ENCODE results near the gene ACKR3. TPM values are rescaled to one million over a fixed set of nuclear protein-coding genes. Genes with fewer than 3 reads are reported as not detected.
A peak's percentile ranks its signal among the peaks of the same experiment; 100 is the strongest.

Gene ACKR3
- total and polyA plus RNA-seq, 10 of the 15 experiments (the other 5 are each of a cell fraction or from before 2014, with no cell fraction given), result 3.0 to 154 (median 6.4) TPM

- no peak for TF ChIP-seq E4F1 (IDR thresholded peaks at IDR 0.05; ENCODE audit: borderline replicate concordance, partially characterized antibody)
- no peak for TF ChIP-seq RB1 (IDR thresholded peaks at IDR 0.05; ENCODE audit: borderline replicate concordance)
- peak; percentile 70; the same call in 1 of the 2 replicates for TF ChIP-seq EED (IDR thresholded peaks at IDR 0.05; ENCODE audit: low read depth)
- peak; percentile 50; the same call in 1 of the 2 replicates for TF ChIP-seq PML (IDR thresholded peaks at IDR 0.05; ENCODE audit: low read length)
- no peak for TF ChIP-seq USF2 (IDR thresholded peaks at IDR 0.05; ENCODE audit: borderline replicate concordance, low read depth, low read length)
- TF ChIP-seq MEF2B (IDR thresholded peaks at IDR 0.05; ENCODE audit: partially characterized antibody, poor library complexity, severe bottlenecking), result peak; percentile 55
- TF ChIP-seq ZNF274 (IDR thresholded peaks at IDR 0.05; ENCODE audit: insufficient read depth, insufficient read length), result no peak
- no peak for TF ChIP-seq FOS (IDR thresholded peaks at IDR 0.05; ENCODE audit: borderline replicate concordance, extremely low read depth, insufficient read length)
- TF ChIP-seq TBL1XR1 (IDR thresholded peaks at IDR 0.05; ENCODE audit: low read depth, low read length), result peak; percentile 75; the same call in 1 of the 2 replicates
- TF ChIP-seq ELK1 (IDR thresholded peaks at IDR 0.05; ENCODE audit: low read depth, low read length), result no peak
- TF ChIP-seq E2F4 (IDR thresholded peaks at IDR 0.05; ENCODE audit: low read depth, low read length), result no peak
- no peak for TF ChIP-seq KDM1A (IDR thresholded peaks at IDR 0.05; ENCODE audit: borderline replicate concordance)
- TF ChIP-seq IKZF1 (conservative IDR thresholded peaks at IDR 0.05), result peak; percentile 73
- no peak for TF ChIP-seq WRNIP1 (IDR thresholded peaks at IDR 0.05; ENCODE audit: borderline replicate concordance, low read depth, low read length)
- no peak for TF ChIP-seq IRF5 (IDR thresholded peaks at IDR 0.05; ENCODE audit: borderline replicate concordance)
- TF ChIP-seq PRDM15 (CRISPR knock-in tag; IDR thresholded peaks at IDR 0.05), result no peak
- TF ChIP-seq CBX3 (IDR thresholded peaks at IDR 0.05; ENCODE audit: borderline replicate concordance, low read depth), result no peak
- TF ChIP-seq ZNF217 (IDR thresholded peaks at IDR 0.05), result no peak
- TF ChIP-seq YY1 (IDR thresholded peaks at IDR 0.05; ENCODE audit: low read depth, low read length), result peak; percentile 51
Observed at GRCh38 chr2:236551471-236552211, 18.0 kb upstream of the ACKR3 start (continued).
